Ovary (tissue), 9 donors: ENCODE results near the gene CMA1. TPM values are rescaled to one million over a fixed set of nuclear protein-coding genes. Genes with fewer than 3 reads are reported as not detected.
"Not testable (repeated sequence)": the region's sequence is repeated elsewhere in the genome, so short reads cannot be mapped to it uniquely, and the experiment has no call there.

Experiments used
- DNase-seq, 5 donors: peaks; one replicate each; pipeline ENCODE4 v3.0.0-alpha.2; 2019 to 2020
- H3K27ac ChIP-seq, 2 donors: fragments of 200-600 bp; one replicate each; pipeline versions ENCODE4 v1.5.1 to v1.8.0; 2019 to 2022
- H3K27me3 ChIP-seq: fragments of 200-600 bp; one replicate; pipeline ENCODE4 v1.8.0; 2022
- H3K36me3 ChIP-seq: fragments of 200-600 bp; sonication (generic); one replicate; pipeline ENCODE4 v1.5.1; 2019
- H3K4me1 ChIP-seq: one replicate; pipeline ENCODE4 v1.8.1; 2013; ENCODE audit warnings: mild to moderate bottlenecking, moderate library complexity; ENCODE audit not compliant: insufficient read depth
- H3K4me3 ChIP-seq: fragments of 200-600 bp; sonication (generic); one replicate; pipeline ENCODE4 v1.5.1; 2017
- H3K9me3 ChIP-seq, 2 donors: fragments of 200-600 bp in 1 of 2; sonication (generic) in 1 of 2; one replicate each; pipeline versions ENCODE4 v1.5.1 to v1.8.1; 2013 to 2019; ENCODE audit warnings: mild to moderate bottlenecking in 1 of 2, moderate library complexity in 1 of 2
- EP300 ChIP-seq: sonication (generic); formaldehyde crosslinking; IDR thresholded peaks from one replicate; pipeline ENCODE4 v1.6.1; 2017; ENCODE audit warnings: antibody characterized with exemption
- POLR2A ChIP-seq: fragments of 450-650 bp; IDR thresholded peaks from one replicate; pipeline ENCODE4 v1.6.1; 2017; ENCODE audit warnings: antibody characterized with exemption, mild to moderate bottlenecking, moderate library complexity
- WGBS, 3 donors: extraction: QIAGEN DNeasy Blood & Tissue Kit in 1 of 3; methylation state at CpG; one replicate each; pipeline versions ENCODE4 v1.1.5 to v1.1.7; 2013 to 2017; 5-methylcytosine and 5-hydroxymethylcytosine counted together
- intact Hi-C, 4 donors: fragments of 100-400 bp; cut with DNase I; formaldehyde crosslinking; loops; one replicate each; pipeline versions ENCODE4 v1.11.0 to v1.15.1; 2022 to 2023
- polyA plus RNA-seq, 2 donors: library from polyadenylated mRNA; stranded (reverse); fragments of 200-250 nt in 1 of 2; fragments of 350-450 nt in 1 of 2; fragmentation: Illumina TruSeq in 1 of 2; extraction: RNeasy Lipid Tissue Mini Kit (QIAGEN cat#74804) in 1 of 2; gene quantifications; one replicate each; pipeline ENCODE4 v1.2.3, GENCODE V29; 2013 to 2014
- total RNA-seq, 7 donors: library from RNA; depleted of rRNA in 2 of 7; stranded (reverse); fragments of >200 nt in 2 of 7; fragmentation: NEBNext Ultra II Directional in 3 of 7; extraction: Animal tissue kit (Norgen Biotek cat#: 25700) in 3 of 7; gene quantifications; one replicate each; pipeline versions ENCODE4 v1.1.0 to v1.2.4, GENCODE V29; 2016 to 2023
- TF ChIP-seq, protein P1 (sequence below), 3 donors: fragments of 450-650 bp in 2 of 3; fragments of 200-600 bp in 1 of 3; IDR thresholded peaks; one replicate each; pipeline versions ENCODE4 v1.5.1 to v1.8.0; 2016 to 2022; ENCODE audit warnings: antibody characterized with exemption in 3 of 3, mild to moderate bottlenecking in 1 of 3
- donor health status: DM: no; HTN: no; CAD: no; lungs with moderate emphysema.
- donor health status: DM: no; HTN: no; CAD: no.
- donor health status: Bipolar disorder and iron deficiency.
- donor health status: DM: yes; HTN: yes; CAD: no.
- donor health status: DM: no; HTN: no; CAD: no.
- donor health status: DM: yes; HTN: yes; CAD: no.

The CMA1 gene
- total and polyA plus RNA-seq, 9 donors, result 0.27 to 4.6 (median 0.50) TPM; not detected in 5

DNA sequence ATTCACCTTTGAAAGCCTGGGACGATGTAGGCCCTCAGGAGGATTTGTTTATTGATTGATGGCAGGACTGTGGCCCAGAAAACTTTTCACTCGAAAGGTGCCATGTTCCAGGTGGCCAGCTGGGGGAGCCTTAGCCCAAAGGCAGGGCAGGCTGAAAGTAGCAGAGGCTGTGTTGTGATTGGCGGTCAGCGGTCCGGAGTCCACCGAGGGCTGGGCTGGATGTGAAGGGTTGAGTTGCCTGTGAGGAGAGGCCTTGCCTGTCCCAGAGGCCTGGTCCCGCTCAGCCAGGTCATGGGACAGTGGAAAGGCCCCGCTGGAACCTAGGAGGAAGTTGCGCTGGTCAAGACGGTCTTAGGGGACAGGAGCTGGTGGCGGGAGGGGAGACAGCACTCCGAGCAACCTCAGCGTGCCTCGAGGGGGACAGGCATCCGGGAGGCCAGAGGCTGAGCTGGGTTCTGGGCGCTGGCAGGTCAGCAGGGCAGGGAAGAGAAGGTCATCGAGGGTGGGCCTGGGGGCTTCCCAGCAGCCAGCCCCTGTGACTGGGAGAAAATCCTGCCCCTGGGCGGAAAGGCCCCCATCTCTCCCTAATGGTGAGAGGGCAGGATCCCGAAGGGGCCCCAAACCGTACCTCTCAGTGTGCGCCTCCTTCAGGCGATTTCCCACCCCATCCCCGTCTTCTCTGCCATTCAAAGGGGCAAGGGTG lies 26.3 kb downstream of the CMA1 start:
- no peak overlapping the region for H3K4me3 ChIP-seq
- TF ChIP-seq, protein P1, sequence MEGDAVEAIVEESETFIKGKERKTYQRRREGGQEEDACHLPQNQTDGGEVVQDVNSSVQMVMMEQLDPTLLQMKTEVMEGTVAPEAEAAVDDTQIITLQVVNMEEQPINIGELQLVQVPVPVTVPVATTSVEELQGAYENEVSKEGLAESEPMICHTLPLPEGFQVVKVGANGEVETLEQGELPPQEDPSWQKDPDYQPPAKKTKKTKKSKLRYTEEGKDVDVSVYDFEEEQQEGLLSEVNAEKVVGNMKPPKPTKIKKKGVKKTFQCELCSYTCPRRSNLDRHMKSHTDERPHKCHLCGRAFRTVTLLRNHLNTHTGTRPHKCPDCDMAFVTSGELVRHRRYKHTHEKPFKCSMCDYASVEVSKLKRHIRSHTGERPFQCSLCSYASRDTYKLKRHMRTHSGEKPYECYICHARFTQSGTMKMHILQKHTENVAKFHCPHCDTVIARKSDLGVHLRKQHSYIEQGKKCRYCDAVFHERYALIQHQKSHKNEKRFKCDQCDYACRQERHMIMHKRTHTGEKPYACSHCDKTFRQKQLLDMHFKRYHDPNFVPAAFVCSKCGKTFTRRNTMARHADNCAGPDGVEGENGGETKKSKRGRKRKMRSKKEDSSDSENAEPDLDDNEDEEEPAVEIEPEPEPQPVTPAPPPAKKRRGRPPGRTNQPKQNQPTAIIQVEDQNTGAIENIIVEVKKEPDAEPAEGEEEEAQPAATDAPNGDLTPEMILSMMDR (IDR thresholded peaks at IDR 0.05), result no peak
- TF ChIP-seq POLR2A, result no peak
- no peak for TF ChIP-seq EP300
- WGBS, 3 donors, result 57 to 59% (median 58%) methylated on average over 23 of the region's 23 CpGs
- no peaks in the 10 kb centered on the region for H3K4me1 ChIP-seq
- H3K36me3 ChIP-seq, result no peaks in the 10 kb centered on the region
- H3K27me3 ChIP-seq, result no peaks in the 10 kb centered on the region
- DNase-seq, result no peak
- intact Hi-C loops, result no loop called here
- no peaks in the 10 kb centered on the region for H3K9me3 ChIP-seq
- H3K27ac ChIP-seq, result no peak overlapping the region

DNA sequence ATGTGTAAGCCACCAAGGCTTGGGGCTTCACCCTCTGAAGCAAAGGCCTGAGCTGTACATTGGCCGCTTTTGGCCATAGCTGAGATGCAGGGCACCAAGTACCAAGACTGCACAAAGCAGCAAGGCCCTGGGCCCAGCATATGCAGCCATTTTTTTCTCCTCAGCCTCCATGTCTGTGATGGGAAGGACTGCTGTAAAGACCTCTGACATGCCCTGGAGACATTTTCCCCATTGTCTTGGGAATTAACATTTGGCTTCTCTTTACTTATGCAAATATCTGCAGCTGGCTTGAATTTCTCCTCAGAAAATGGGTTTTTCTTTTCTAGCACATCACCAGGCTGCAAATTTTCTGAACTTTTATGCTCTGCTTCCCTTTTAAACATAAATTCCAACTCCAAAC lies 28.1 kb downstream of the CMA1 start:
- DNase-seq, H3K27me3 ChIP-seq, H3K27ac ChIP-seq, intact Hi-C loops, H3K4me1 ChIP-seq, H3K9me3 ChIP-seq, H3K36me3 ChIP-seq, H3K4me3 ChIP-seq: not testable (repeated sequence)
- 31 to 86% (median 33%) methylated on average over 1 of the region's 1 CpG for WGBS, 3 donors

DNA sequence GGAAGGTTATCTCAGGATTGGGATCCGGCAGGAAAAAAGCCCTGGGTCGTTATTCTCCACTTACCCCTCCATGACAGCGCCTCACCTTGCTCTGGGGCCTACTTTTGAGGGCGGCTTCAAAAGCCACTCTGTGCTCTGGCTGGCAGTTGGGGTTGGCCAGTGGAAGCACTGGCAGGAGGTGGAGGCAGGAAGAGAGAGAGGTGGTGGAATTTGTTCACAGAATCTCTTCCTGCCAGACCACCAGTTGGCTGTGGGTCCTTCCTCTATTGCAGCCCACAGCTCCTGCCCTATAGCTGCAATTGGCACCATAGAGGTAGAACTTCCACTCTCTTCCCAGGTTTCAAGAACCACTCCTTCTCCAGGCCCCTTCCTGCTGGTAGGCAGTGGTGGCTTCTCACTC lies 32.8 kb downstream of the CMA1 start:
- Histone ChIP-seq H3K4me1 (no peaks in the 10 kb centered on the region), H3K4me3 (no peak overlapping the region), H3K27ac (no peak overlapping the region), H3K27me3 (no peaks in the 10 kb centered on the region), H3K9me3 (no peaks in the 10 kb centered on the region), H3K36me3 (no peaks in the 10 kb centered on the region)
- no peak for TF ChIP-seq POLR2A
- TF ChIP-seq, protein P1 (IDR thresholded peaks at IDR 0.05), result no peak
- TF ChIP-seq EP300, result no peak
- no peak for DNase-seq
- intact Hi-C loops, result no loop called here
- WGBS, 3 donors, result 85 to 90% (median 86%) methylated on average over 4 of the region's 4 CpGs

DNA sequence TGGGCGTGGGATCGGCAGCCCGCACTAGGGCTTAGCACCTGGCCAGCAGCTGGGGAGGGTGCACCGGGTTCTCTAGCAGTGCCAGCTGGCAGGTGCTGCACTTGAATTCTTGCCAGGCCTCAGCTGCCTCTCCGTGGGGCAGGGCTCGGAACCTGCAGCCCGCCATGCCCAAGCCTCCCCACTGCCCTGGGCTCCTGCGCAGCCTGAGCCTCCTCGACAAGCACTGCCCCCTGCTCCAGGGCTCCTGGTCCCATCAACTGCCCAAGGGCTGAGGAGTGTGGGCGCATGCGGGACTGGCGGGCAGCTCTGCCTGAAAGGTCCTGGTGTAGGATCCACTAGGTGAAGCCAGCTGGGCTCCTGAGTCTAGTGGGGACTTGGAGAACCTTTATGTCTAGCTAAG lies 34.9 kb downstream of the CMA1 start:
- H3K36me3 ChIP-seq, result no peaks in the 10 kb centered on the region
- no peak overlapping the region for H3K27ac ChIP-seq
- intact Hi-C loops, result no loop called here
- no peaks in the 10 kb centered on the region for H3K9me3 ChIP-seq
- no peak for DNase-seq
- H3K4me1 ChIP-seq, result no peaks in the 10 kb centered on the region
- TF ChIP-seq EP300, result no peak
- TF ChIP-seq POLR2A, result no peak
- TF ChIP-seq, protein P1 (IDR thresholded peaks at IDR 0.05), result no peak
- no peaks in the 10 kb centered on the region for H3K27me3 ChIP-seq
- WGBS, 3 donors, result 69 to 94% (median 86%) methylated on average over 12 of the region's 12 CpGs
- H3K4me3 ChIP-seq, result no peak overlapping the region

DNA sequence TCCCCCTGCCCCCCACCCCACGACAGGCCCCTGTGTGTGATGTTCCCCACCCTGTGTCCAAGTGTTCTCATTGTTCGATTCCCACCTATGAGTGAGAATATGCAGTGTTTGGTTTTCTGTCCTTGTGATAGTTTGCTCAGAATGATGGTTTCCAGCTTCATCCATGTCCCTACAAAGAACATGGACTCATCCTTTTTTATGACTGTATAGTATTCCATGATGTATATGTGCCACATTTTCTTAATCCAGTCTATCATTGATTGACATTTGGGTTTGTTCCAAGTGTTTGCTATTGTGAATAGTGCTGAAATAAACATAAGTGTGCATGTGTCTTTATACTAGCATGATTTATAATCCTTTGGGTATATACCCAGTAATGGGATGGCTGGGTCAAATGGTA lies 37.6 kb downstream of the CMA1 start:
- H3K27me3 ChIP-seq, intact Hi-C loops, H3K9me3 ChIP-seq, H3K36me3 ChIP-seq, H3K4me3 ChIP-seq, DNase-seq, H3K4me1 ChIP-seq, H3K27ac ChIP-seq: not testable (repeated sequence)
- WGBS, 3 donors, result 89 to 90% (median 89%) methylated on average over 2 of the region's 2 CpGs
